ENCODE measurements around the gene TCF4.

DNA sequence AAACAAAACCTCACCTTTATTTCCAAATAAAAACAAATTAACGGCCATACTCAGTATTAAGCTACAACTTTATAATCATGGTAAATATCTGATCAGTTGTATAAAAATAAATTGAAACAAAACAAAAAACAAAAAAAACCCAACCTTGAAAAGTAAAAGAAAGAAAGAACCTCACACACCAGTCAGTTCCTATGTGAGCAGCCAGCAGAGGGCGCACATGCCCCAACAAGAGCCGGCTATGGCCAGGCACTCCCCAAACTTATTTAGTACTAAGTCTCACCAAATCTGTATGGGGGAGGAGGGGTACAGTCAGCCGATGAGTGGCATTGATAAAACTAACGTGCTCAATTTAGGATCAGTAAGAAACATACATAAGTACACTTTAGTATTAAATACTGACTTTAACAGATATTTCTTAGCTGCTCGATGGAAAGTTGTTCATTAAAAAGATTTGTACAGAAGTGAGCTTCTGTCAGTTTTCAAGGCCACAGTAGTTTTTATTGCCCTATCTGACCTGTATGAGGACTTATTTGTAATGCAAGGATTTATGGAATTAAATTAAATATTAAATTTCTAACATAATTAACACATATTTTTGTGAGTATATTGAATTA lies 172.6 kb downstream of the TCF4 start:
- no peak for TF ChIP-seq LEF1 (IDR thresholded peaks at IDR 0.05; ENCODE audit: borderline replicate concordance)
- no peak for TF ChIP-seq BHLHE40 (IDR thresholded peaks at IDR 0.05; ENCODE audit: borderline replicate concordance)
- TF ChIP-seq FOXA1 (IDR thresholded peaks at IDR 0.05), result no peak
- TF ChIP-seq ELF4 (IDR thresholded peaks at IDR 0.05), result no peak
- TF ChIP-seq HDGF (IDR thresholded peaks at IDR 0.05; ENCODE audit: borderline replicate concordance), result no peak

All from HEK293T (cell line).